ENCODE results near the gene FES. TPM values are rescaled to one million over a fixed set of nuclear protein-coding genes. Genes with fewer than 3 reads are reported as not detected.

Gene FES
- total RNA-seq, 1 donor from 2014 or later = 13.8 TPM

DNA sequence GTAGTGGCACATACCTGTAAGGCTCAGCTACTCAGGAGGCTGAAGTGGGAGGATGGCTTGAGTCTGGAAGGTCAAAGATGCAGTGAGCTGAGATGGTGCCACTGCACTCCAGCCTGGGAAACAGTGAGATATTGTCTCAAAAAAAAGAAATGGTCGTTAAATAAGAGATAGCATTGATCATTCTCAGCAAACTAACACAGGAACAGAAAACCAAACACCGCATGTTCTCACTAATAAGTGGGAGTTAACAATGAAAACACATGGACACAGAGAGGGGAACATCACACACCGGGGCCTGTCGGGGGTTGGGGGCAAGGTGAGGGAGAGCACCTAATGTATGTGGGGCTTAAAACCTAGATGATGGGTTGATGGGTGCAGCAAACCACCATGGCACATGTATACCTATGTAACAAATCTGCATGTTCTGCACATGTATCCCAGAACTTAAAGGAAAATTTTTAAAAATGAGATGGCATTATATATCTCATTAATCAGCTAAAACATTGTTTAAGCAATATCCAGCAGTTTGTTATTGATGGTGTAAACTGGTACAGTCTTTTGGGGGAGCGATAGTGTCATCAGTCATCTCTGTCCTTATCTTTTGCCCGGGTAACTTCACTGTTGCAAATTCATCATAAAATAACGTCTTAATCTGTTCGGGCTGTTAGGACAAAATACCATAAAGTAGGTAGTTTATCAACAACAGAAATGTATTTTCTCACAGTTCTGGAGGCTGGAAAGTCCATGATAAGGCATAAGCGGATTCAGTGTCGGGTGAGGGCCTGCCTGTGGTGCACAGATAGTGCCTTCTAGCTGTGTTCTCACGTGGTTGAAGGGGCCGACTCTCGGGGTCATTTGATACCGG is 17.1 kb downstream of the FES start:
- H3K4me1 Mint-ChIP-seq (ENCODE audit: low read depth) = peaks cover 21% of the 10 kb centered on the region
- H3K27ac Mint-ChIP-seq = peak overlapping the region; percentile 96
- DNase-seq (ENCODE audit: low spot score, unreplicated experiment) = no peak
- H3K9me3 Mint-ChIP-seq (ENCODE audit: low read depth) = no peaks in the 10 kb centered on the region
- H3K27me3 Mint-ChIP-seq = peaks cover 3% of the 10 kb centered on the region
- TF ChIP-seq, protein P1, sequence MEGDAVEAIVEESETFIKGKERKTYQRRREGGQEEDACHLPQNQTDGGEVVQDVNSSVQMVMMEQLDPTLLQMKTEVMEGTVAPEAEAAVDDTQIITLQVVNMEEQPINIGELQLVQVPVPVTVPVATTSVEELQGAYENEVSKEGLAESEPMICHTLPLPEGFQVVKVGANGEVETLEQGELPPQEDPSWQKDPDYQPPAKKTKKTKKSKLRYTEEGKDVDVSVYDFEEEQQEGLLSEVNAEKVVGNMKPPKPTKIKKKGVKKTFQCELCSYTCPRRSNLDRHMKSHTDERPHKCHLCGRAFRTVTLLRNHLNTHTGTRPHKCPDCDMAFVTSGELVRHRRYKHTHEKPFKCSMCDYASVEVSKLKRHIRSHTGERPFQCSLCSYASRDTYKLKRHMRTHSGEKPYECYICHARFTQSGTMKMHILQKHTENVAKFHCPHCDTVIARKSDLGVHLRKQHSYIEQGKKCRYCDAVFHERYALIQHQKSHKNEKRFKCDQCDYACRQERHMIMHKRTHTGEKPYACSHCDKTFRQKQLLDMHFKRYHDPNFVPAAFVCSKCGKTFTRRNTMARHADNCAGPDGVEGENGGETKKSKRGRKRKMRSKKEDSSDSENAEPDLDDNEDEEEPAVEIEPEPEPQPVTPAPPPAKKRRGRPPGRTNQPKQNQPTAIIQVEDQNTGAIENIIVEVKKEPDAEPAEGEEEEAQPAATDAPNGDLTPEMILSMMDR (IDR thresholded peaks at IDR 0.05; ENCODE audit: unreplicated experiment) = no peak
- peak overlapping the region; percentile 81 for H3K4me3 Mint-ChIP-seq (ENCODE audit: low read depth)
- peaks cover 14% of the 10 kb centered on the region for H3K36me3 Mint-ChIP-seq (ENCODE audit: insufficient read depth)

DNA sequence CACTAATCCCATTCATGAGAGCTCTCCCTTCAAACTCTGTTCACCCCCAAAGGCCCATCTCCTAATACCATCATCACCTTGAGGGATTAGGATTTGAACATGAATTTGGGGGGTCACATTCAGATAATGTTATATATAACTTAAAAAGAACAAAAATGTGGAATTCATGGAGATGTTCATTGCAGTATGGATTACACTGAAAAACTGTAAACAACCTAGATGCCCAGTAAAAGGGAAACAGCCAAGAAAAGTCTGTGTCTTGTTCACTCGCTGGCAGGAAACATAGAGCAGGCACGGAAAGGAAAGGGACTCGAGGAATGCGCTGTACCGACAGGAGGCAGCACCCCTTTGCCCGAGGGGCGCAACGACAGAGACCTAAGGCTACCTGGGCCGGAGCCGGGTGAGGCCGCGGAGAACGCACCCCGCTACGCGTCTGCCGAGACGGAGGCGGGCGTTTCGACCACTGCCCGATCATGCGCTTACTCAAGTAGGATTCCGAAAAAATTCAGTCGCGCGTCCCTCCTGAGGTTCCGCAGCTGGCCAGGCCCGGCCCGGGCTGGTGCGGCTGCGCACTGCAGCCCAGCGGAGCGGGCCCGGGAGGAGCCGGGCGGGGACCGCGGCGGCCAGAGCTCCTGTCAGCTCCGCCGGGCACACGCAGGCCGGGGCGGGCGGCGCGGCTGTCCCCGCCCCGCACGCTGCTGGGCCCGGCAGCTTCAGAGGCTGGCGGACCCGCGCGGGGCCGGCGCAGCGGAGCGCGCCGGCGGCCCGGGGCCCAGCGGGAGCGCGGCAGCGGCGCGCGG is 17.9 kb downstream of the FES start:
- peak overlapping the region; percentile 81 for H3K4me3 Mint-ChIP-seq (ENCODE audit: low read depth)
- peak overlapping the region; percentile 96 for H3K27ac Mint-ChIP-seq
- TF ChIP-seq, protein P1 (IDR thresholded peaks at IDR 0.05; ENCODE audit: unreplicated experiment) = peak; percentile 75
- H3K9me3 Mint-ChIP-seq (ENCODE audit: low read depth) = no peaks in the 10 kb centered on the region
- DNase-seq (ENCODE audit: low spot score, unreplicated experiment) = peak; percentile 56
- peaks cover 21% of the 10 kb centered on the region for H3K4me1 Mint-ChIP-seq (ENCODE audit: low read depth)
- peaks cover 16% of the 10 kb centered on the region for H3K36me3 Mint-ChIP-seq (ENCODE audit: insufficient read depth)
- peaks cover 3% of the 10 kb centered on the region for H3K27me3 Mint-ChIP-seq

DNA sequence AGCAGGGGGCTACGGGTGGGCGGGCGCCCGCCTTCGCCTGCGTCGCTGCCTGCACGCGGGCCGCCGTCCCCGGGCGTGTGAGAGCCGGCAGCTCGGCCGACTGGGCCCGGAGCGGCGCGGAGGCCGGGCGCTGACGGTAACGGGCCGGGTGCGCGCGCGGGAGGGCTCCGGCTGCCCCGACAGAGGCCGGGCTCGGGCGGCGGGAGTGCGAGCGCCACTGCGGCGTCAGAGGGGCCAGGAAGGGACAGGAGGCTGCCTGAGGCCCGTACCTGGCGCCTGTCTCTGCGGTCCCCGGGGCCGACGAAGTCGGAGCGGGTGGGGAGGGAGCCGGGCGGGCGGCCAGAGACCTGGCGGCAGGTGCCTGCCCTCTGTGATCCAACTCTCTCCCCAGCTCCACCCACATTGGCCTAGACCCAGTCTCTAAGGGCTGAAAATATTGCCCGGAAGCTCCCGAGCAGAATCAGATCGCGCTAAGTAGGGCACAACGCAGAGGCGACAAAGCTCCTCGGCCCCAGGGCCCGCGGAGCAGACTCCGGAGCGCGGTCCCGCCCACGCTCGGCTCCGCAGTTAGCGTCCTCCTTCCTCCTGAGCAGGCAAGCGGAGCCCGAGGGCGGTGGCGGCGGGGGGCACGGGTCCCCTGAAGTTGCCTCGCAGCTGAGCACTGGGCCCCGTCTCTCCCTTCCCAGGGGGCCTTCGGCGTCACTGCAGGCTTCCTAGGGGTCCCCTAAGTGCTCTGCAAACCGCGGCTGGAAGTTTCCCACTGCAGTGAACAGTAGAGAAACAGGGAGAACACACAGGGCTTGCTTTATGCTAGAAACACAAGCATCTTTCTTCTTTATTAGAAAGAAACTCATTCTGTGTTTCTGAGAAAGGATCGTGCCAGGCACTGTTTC is 18.8 kb downstream of the FES start, which contains the start of gene MAN2A2:
Gene MAN2A2, plus strand, starts transcription at position 463 of the 893 bp plus-strand sequence. CDS start 906 bp downstream, outside the sequence.
- peak within 1 kb of the TSS; percentile 81 for H3K4me3 Mint-ChIP-seq (ENCODE audit: low read depth)
- H3K9me3 Mint-ChIP-seq (ENCODE audit: low read depth) = no peaks in the 10 kb centered on the region
- H3K36me3 Mint-ChIP-seq (ENCODE audit: insufficient read depth) = peaks cover 19% of the 10 kb centered on the region
- DNase-seq (ENCODE audit: low spot score, unreplicated experiment) = peak; percentile 49
- peaks cover 21% of the 10 kb centered on the region for H3K4me1 Mint-ChIP-seq (ENCODE audit: low read depth)
- TF ChIP-seq, protein P1 (IDR thresholded peaks at IDR 0.05; ENCODE audit: unreplicated experiment) = no peak
- H3K27ac Mint-ChIP-seq = peak within 1 kb of the TSS; percentile 96
- peaks cover 3% of the 10 kb centered on the region for H3K27me3 Mint-ChIP-seq

DNA sequence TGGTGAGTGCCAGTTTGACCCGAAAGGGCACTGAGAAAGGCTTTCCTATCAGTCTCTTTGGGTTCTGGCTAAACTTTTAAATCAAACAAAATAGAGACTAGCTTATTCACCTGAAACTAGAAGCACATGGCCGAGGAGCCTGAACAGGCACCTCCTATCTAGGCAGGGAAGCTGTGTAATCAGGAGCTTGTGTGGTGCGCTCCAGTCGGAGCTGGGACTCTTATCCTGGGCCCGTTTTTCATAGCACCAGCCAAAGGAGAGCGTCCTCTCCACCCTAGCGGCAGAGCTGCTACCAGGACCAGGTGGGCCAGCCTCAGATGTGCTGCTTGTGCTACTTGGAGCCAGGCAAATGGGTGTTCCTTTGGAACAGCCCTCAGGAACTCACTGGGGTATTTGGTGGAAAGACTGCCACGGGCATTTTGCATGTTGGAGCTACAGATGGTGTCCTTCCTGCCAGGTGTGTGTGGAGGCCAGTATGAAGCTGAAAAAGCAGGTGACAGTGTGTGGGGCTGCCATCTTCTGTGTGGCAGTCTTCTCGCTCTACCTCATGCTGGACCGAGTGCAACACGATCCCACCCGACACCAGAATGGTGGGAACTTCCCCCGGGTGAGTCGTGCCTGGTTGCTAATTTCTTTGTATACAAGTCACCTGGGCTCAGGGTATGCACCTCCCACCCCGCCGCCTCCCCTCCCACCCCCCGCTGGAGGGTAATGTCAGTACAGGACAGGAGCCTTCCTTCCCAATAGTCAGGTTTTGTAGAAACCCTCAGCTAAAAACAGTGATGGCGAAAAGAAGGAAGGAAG is 19.6 kb downstream of the FES start:
- DNase-seq (ENCODE audit: low spot score, unreplicated experiment) = no peak
- peaks cover 3% of the 10 kb centered on the region for H3K27me3 Mint-ChIP-seq

More for the DNA sequence above, 19.6 kb downstream of the FES start:
- Mint-ChIP-seq H3K36me3 (ENCODE audit: insufficient read depth) (peaks cover 19% of the 10 kb centered on the region), H3K27ac (peak overlapping the region; percentile 85), H3K4me1 (ENCODE audit: low read depth) (peaks cover 21% of the 10 kb centered on the region), H3K4me3 (ENCODE audit: low read depth) (peak overlapping the region; percentile 78), H3K9me3 (ENCODE audit: low read depth) (no peaks in the 10 kb centered on the region)
- TF ChIP-seq, protein P1 (IDR thresholded peaks at IDR 0.05; ENCODE audit: unreplicated experiment) = peak; percentile 19

Data from progenitor cell of endocrine pancreas (in vitro differentiated cells).